ENCODE measurements around the gene BICRAL.

Gene BICRAL

GRCh38 chr6:42783177-42783875 lies 1.5 kb downstream of the BICRAL start:
- TF ChIP-seq, protein P1, sequence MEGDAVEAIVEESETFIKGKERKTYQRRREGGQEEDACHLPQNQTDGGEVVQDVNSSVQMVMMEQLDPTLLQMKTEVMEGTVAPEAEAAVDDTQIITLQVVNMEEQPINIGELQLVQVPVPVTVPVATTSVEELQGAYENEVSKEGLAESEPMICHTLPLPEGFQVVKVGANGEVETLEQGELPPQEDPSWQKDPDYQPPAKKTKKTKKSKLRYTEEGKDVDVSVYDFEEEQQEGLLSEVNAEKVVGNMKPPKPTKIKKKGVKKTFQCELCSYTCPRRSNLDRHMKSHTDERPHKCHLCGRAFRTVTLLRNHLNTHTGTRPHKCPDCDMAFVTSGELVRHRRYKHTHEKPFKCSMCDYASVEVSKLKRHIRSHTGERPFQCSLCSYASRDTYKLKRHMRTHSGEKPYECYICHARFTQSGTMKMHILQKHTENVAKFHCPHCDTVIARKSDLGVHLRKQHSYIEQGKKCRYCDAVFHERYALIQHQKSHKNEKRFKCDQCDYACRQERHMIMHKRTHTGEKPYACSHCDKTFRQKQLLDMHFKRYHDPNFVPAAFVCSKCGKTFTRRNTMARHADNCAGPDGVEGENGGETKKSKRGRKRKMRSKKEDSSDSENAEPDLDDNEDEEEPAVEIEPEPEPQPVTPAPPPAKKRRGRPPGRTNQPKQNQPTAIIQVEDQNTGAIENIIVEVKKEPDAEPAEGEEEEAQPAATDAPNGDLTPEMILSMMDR (IDR thresholded peaks at IDR 0.05; ENCODE audit: borderline replicate concordance, control extremely low read depth, extremely low read depth, insufficient read depth, missing control alignments): no peak
- in situ Hi-C loops (cut with MboI; ENCODE audit: low sequenced_read_pairs, unreplicated experiment): no loop called here

DNA sequence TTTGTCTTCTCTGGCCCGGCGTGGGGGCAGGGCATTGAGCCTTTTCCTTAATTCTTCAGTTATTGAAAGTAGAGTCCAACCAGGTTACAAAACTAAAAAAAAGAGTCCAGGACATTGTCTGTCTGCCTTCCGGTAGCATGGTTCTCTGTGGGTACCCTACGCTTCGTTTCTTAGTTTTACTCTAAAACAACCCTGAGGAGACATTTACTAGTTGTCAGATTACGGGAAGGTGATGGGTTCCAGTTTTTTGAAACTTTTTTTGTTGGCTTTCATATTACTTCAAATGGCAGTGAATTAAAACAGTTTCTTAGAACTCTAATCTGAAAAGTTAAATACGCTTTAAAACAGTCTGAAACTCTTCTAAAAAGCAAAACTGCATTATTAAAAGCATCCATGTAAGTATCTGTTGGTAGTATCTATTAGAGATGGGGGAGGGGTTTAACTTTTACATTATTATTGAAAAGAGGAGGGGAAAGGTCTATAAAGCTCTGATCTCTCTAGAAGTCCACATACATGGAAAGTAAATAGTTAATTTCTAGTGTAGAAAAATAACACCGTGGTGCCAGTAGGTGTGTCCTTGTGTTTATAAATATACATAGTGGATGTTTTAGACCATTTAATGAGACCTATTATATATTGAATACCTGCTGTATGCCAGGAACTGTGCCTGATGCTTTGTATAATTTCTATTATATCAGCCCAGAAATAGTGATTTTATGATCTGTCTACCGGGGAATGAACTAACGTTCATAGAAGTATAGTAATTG lies 2.2 kb downstream of the BICRAL start:
- DNase-seq (ENCODE audit: low spot score): no peak
- TF ChIP-seq, protein P1 (IDR thresholded peaks at IDR 0.05; ENCODE audit: borderline replicate concordance, control extremely low read depth, extremely low read depth, insufficient read depth, missing control alignments): no peak
- in situ Hi-C loops (cut with MboI; ENCODE audit: low sequenced_read_pairs, unreplicated experiment): no loop called here

More at GRCh38 chr6:42783177-42783875, 1.5 kb downstream of the BICRAL start:
- peak; percentile 86 for DNase-seq (ENCODE audit: low spot score)

DNA sequence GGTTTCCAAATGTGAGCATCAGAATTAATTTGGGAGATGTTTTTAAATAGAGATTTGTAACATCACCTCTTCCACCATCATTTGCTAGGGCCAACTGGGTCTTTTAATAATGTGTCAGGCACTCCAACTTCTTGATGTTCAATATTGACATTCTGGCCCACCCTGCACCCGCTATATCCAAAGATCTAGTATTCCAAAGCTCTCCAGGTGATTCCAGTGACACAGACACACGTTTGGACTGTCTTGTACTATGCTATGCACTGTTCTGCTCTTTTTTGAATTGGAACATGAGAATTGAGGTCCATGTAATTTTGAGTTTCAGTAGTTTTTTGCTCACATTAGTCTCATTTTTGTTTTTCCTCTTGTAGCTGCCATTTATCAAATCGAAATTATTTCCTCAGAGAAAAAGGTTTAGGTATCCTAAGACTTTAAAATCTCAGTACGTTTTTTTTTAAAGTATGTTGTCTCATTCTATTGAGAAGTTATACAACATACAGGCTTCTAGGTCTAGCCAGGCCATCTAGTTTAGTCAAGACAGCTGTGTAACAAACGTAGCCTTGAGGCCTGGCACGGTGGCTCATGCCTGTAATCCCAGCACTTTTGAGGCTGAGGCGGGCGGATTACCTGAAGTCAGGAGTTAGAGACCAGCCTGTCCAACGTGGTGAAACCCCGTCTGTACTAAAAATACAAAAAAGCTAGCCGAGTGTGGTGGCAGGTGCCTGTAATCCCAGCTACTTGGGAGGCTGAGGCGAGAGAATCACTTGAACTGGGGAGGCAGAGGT lies 3.1 kb downstream of the BICRAL start:
- no peak for DNase-seq (ENCODE audit: low spot score)
- in situ Hi-C loops (cut with MboI; ENCODE audit: low sequenced_read_pairs, unreplicated experiment): no loop called here
- TF ChIP-seq, protein P1 (IDR thresholded peaks at IDR 0.05; ENCODE audit: borderline replicate concordance, control extremely low read depth, extremely low read depth, insufficient read depth, missing control alignments): no peak

DNA sequence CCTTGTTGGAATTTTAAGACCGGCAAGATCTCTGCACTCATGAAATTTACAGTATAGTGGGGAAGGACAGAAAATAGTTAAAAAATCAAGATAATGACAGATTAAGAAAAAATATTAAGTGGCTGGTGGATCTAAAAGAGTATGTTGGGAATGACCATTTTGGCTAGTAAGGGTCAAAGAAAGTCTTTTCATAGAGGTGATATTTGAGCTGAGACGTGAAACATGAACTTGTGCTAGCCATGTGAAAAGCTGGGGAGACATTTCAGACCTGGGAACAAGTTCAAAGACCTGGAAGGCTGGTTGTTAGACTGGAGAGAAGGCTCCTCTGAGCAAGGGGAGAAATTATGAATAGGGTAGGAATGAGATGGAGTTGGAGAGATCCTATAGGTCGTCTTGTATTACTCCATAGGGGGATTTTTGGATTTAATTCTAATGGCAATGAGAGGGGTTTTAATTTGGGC lies 4.7 kb downstream of the BICRAL start:
- TF ChIP-seq, protein P1 (IDR thresholded peaks at IDR 0.05; ENCODE audit: borderline replicate concordance, control extremely low read depth, extremely low read depth, insufficient read depth, missing control alignments): no peak
- in situ Hi-C loops (cut with MboI; ENCODE audit: low sequenced_read_pairs, unreplicated experiment): no loop called here
- no peak for DNase-seq (ENCODE audit: low spot score)

DNA sequence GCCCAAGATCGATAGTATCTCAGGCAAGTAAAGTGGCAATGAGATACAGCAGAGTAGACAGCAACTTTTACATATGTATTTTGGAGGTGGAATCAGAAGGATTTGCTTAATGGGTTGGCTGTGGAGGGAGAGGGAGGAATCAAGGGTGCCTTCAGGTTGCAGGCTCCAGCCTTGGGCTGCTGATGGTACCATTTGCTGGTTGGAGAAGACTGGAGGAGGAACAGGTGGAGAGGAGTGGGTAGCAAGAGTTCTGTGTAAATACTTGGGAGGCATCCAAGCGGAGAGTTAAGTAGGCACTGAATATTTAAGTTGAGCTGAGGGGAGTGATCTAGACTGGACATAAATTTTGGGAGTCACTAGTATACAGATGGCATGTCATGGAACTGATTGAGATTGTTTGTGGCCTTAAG lies 5.2 kb downstream of the BICRAL start:
- TF ChIP-seq, protein P1 (IDR thresholded peaks at IDR 0.05; ENCODE audit: borderline replicate concordance, control extremely low read depth, extremely low read depth, insufficient read depth, missing control alignments): no peak
- no peak for DNase-seq (ENCODE audit: low spot score)

GRCh38 chr6:42788671-42789070 lies 6.8 kb downstream of the BICRAL start:
- in situ Hi-C loops (cut with MboI; ENCODE audit: low sequenced_read_pairs, unreplicated experiment): no loop called here
- no peak for DNase-seq (ENCODE audit: low spot score)
- TF ChIP-seq, protein P1 (IDR thresholded peaks at IDR 0.05; ENCODE audit: borderline replicate concordance, control extremely low read depth, extremely low read depth, insufficient read depth, missing control alignments): no peak

More for the DNA sequence above, 5.2 kb downstream of the BICRAL start:
- in situ Hi-C loops (cut with MboI; ENCODE audit: low sequenced_read_pairs, unreplicated experiment): no loop called here
